ENCODE data around the gene ZBTB7A. TPM values are rescaled to one million over a fixed set of nuclear protein-coding genes. Genes with fewer than 3 reads are reported as not detected.

ZBTB7A gene
- total RNA-seq, 1 donor from 2014 or later = 19.1 TPM

GRCh38 chr19:4031420-4031819 is 35.3 kb downstream of the ZBTB7A start:
- H3K9me3 Mint-ChIP-seq (ENCODE audit: low read depth) = no peaks in the 10 kb centered on the region
- no peak for DNase-seq (ENCODE audit: low spot score, unreplicated experiment)
- H3K27ac Mint-ChIP-seq = no peak overlapping the region
- H3K4me1 Mint-ChIP-seq (ENCODE audit: low read depth) = no peaks in the 10 kb centered on the region
- peaks cover 5% of the 10 kb centered on the region for H3K36me3 Mint-ChIP-seq (ENCODE audit: insufficient read depth)
- H3K4me3 Mint-ChIP-seq (ENCODE audit: low read depth) = no peak overlapping the region
- no peaks in the 10 kb centered on the region for H3K27me3 Mint-ChIP-seq
- TF ChIP-seq CTCF (IDR thresholded peaks at IDR 0.05; ENCODE audit: unreplicated experiment) = no peak

GRCh38 chr19:4030981-4031380 is 35.7 kb downstream of the ZBTB7A start:
- H3K36me3 Mint-ChIP-seq (ENCODE audit: insufficient read depth) = peaks cover 5% of the 10 kb centered on the region
- H3K4me3 Mint-ChIP-seq (ENCODE audit: low read depth) = no peak overlapping the region
- H3K9me3 Mint-ChIP-seq (ENCODE audit: low read depth) = no peaks in the 10 kb centered on the region
- TF ChIP-seq CTCF (IDR thresholded peaks at IDR 0.05; ENCODE audit: unreplicated experiment) = no peak
- no peaks in the 10 kb centered on the region for H3K27me3 Mint-ChIP-seq
- H3K27ac Mint-ChIP-seq = no peak overlapping the region
- H3K4me1 Mint-ChIP-seq (ENCODE audit: low read depth) = no peaks in the 10 kb centered on the region
- no peak for DNase-seq (ENCODE audit: low spot score, unreplicated experiment)

GRCh38 chr19:4030552-4030951 is 36.1 kb downstream of the ZBTB7A start:
- DNase-seq (ENCODE audit: low spot score, unreplicated experiment) = no peak
- no peak overlapping the region for H3K4me3 Mint-ChIP-seq (ENCODE audit: low read depth)
- no peak for TF ChIP-seq CTCF (IDR thresholded peaks at IDR 0.05; ENCODE audit: unreplicated experiment)
- no peak overlapping the region for H3K27ac Mint-ChIP-seq
- H3K36me3 Mint-ChIP-seq (ENCODE audit: insufficient read depth) = peaks cover 6% of the 10 kb centered on the region
- H3K27me3 Mint-ChIP-seq = no peaks in the 10 kb centered on the region
- no peaks in the 10 kb centered on the region for H3K4me1 Mint-ChIP-seq (ENCODE audit: low read depth)
- no peaks in the 10 kb centered on the region for H3K9me3 Mint-ChIP-seq (ENCODE audit: low read depth)

- Mint-ChIP-seq H3K36me3 (ENCODE audit: insufficient read depth) (peaks cover 4% of the 10 kb centered on the region), H3K9me3 (ENCODE audit: low read depth) (no peaks in the 10 kb centered on the region), H3K4me3 (ENCODE audit: low read depth) (no peak overlapping the region), H3K27me3 (no peaks in the 10 kb centered on the region), H3K27ac (peak overlapping the region; percentile 52), H3K4me1 (ENCODE audit: low read depth) (no peaks in the 10 kb centered on the region)
- no peak for TF ChIP-seq CTCF (IDR thresholded peaks at IDR 0.05; ENCODE audit: unreplicated experiment)
- no peak for DNase-seq (ENCODE audit: low spot score, unreplicated experiment)
Observed at GRCh38 chr19:4029247-4029614, 37.5 kb downstream of the ZBTB7A start.

GRCh38 chr19:4028334-4029246 is 38.1 kb downstream of the ZBTB7A start:
- no peaks in the 10 kb centered on the region for H3K4me1 Mint-ChIP-seq (ENCODE audit: low read depth)
- H3K27me3 Mint-ChIP-seq = no peaks in the 10 kb centered on the region
- H3K27ac Mint-ChIP-seq = peak overlapping the region; percentile 52
- H3K4me3 Mint-ChIP-seq (ENCODE audit: low read depth) = no peak overlapping the region
- TF ChIP-seq CTCF (IDR thresholded peaks at IDR 0.05; ENCODE audit: unreplicated experiment) = no peak
- no peaks in the 10 kb centered on the region for H3K9me3 Mint-ChIP-seq (ENCODE audit: low read depth)
- H3K36me3 Mint-ChIP-seq (ENCODE audit: insufficient read depth) = peaks cover 4% of the 10 kb centered on the region
- DNase-seq (ENCODE audit: low spot score, unreplicated experiment) = no peak

Measured in progenitor cell of endocrine pancreas (in vitro differentiated cells).